Neural crest cell (in vitro differentiated cells): ENCODE results near the gene PSMB4. TPM values are rescaled to one million over a fixed set of nuclear protein-coding genes. Genes with fewer than 3 reads are reported as not detected.

Source experiments
- DNase-seq: peaks from one replicate; pipeline ENCODE4 v3.0.0; 2021; ENCODE audit warnings: low read depth, mixed read lengths, low spot score
- H3K27ac Mint-ChIP-seq: one replicate; pipeline ENCODE4 v1.8.0; 2021; ENCODE audit warnings: mild to moderate bottlenecking, mixed read lengths; ENCODE audit not compliant: unreplicated experiment
- H3K27me3 Mint-ChIP-seq: 2 replicates; pipeline ENCODE4 v1.8.0; 2021; ENCODE audit warnings: low read depth, mild to moderate bottlenecking, mixed read lengths
- H3K36me3 Mint-ChIP-seq: 2 replicates; pipeline ENCODE4 v1.8.0; 2021; ENCODE audit warnings: low read depth, mild to moderate bottlenecking, mixed read lengths
- H3K4me1 Mint-ChIP-seq: 2 replicates; pipeline ENCODE4 v1.8.0; 2021; ENCODE audit warnings: mixed read lengths
- H3K4me3 Mint-ChIP-seq: one replicate; pipeline ENCODE4 v1.8.0; 2021; ENCODE audit warnings: mild to moderate bottlenecking, mixed read lengths
- H3K9me3 Mint-ChIP-seq: 2 replicates; pipeline ENCODE4 v1.8.0; 2021; ENCODE audit warnings: mixed read lengths
- CTCF ChIP-seq: fragments of 200-600 bp; sonication (generic); conservative IDR thresholded peaks from 2 replicates; pipeline ENCODE4 v1.5.0; 2021; ENCODE audit warnings: antibody characterized with exemption, mild to moderate bottlenecking
- total RNA-seq: library from RNA; stranded (reverse); gene quantifications from 2 replicates; pipeline ENCODE4 v1.2.1, GENCODE V29; 2021

Gene PSMB4
- total RNA-seq, 1 donor from 2014 or later = 279 TPM

DNA sequence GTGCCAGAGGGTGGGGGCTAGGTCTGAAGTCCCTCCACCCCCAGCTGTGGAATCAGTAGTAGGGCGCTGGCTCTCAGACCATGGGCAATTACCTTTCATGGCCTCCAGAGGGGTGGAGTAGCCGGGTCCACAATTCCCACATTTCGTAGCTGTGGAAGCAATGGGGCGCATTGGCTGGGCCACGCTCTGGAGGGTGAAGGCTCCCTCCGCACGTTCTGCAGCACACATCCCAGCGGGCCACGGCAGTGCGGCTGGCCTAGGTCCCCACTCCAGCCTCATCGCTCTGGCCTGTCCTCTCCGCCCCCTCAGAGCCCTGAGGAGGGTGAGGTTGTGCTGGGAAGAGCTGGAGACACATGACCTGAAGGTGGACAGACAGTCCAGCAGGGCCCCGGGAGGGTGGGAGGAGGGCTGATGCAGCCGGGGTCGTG is 29.7 kb upstream of the PSMB4 start:
- Mint-ChIP-seq H3K4me3 (no peak overlapping the region), H3K4me1 (peaks cover 29% of the 10 kb centered on the region), H3K9me3 (no peaks in the 10 kb centered on the region), H3K27ac (no peak overlapping the region), H3K27me3 (no peaks in the 10 kb centered on the region), H3K36me3 (no peaks in the 10 kb centered on the region)
- no peak for TF ChIP-seq CTCF
- DNase-seq = no peak

- no peak overlapping the region for H3K27ac Mint-ChIP-seq
- no peaks in the 10 kb centered on the region for H3K36me3 Mint-ChIP-seq
- no peak overlapping the region for H3K4me3 Mint-ChIP-seq
- no peak for TF ChIP-seq CTCF
- H3K4me1 Mint-ChIP-seq = peaks cover 29% of the 10 kb centered on the region
- no peaks in the 10 kb centered on the region for H3K9me3 Mint-ChIP-seq
- no peaks in the 10 kb centered on the region for H3K27me3 Mint-ChIP-seq
- no peak for DNase-seq
Observed at GRCh38 chr1:151370211-151370911, 29.0 kb upstream of the PSMB4 start.

DNA sequence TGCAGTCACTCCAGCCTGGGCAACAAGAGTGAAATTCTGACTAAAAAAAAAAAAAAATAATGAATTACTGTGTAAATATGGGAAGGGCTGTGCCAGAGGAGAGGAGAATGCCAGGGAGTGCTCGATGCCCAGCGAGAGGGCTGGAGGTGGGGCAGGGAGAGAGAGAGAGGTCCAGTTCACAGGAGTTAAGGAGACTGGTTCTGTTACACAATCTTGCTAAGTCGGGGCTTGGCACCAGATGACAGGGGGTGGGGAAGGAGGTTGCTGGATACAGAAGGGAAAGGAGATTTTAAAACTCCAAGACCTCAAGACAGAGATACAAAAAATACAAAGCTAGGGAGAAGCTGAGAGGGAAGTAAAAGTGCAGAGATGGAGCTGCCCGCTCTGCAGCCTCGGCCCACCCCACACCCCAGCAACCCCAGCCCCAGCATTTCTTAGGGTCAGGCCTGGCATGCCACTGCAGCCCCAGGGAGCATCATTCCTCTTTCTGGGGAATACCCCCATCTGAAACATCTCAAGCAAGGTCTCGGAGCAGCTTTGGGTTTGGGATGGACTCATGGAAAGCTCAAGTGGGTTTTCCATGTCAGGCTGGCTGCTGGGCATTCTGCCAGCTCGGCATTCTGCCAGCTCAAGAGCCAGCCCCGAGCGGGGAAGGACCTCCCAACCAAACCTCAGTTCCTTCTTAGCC is 27.9 kb upstream of the PSMB4 start:
- Mint-ChIP-seq H3K4me1 (peaks cover 29% of the 10 kb centered on the region), H3K4me3 (peak overlapping the region; percentile 11), H3K27me3 (no peaks in the 10 kb centered on the region), H3K36me3 (no peaks in the 10 kb centered on the region), H3K27ac (peak overlapping the region; percentile 60), H3K9me3 (no peaks in the 10 kb centered on the region)
- no peak for DNase-seq
- TF ChIP-seq CTCF = no peak

DNA sequence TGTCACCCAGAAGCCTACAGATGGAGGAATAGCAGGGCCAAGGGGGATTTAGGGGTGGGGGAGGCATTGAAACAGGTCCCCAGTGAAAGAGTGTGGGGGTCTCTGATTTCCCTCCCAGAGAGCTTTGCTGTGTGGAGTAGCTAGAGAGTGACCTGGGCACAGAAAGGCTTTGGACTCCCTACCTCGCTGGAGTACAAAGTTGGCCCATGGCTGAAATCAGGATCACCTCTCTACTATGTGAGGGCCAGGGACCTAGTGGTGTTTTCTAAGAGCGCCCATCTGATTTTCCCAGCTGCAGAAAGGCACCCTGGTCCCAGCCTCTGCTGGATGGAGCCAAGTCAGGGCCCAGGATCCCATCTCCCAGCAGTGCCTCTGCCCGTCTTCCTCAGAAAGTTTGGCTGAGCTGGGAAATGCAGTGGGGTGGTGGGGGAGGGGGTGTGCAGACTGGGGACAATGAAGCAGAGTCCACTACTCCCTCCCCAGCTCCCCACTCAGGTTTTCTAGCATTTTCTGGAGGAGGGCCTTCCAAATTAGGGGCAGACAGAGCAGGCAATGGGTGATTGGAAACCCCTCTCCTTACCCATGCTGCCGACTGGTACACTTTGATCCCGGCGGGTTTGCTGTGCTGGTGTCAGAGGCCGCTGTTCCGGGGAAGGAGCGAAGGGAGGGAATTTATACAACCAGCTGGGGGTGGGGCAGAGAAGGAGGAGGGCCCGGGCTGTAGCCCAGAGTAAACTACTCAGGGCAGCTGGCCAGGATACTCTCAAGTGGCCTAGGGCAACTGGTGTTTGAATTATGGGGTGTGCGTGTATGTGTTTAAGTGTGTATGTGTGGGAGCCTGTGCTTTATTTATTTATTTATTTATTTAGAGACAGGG is 27.1 kb upstream of the PSMB4 start, which contains the start of gene SELENBP1:
Gene SELENBP1 (minus strand): TSS at position 648 of the 877 bp plus-strand sequence. CDS start 64 bp downstream, at position 584.
- H3K36me3 Mint-ChIP-seq = no peaks in the 10 kb centered on the region
- H3K4me1 Mint-ChIP-seq = peaks cover 29% of the 10 kb centered on the region
- peak within 1 kb of the TSS; percentile 87 for H3K27ac Mint-ChIP-seq
- TF ChIP-seq CTCF = no peak
- H3K9me3 Mint-ChIP-seq = no peaks in the 10 kb centered on the region
- peak; percentile 54 for DNase-seq
- H3K4me3 Mint-ChIP-seq = peak within 1 kb of the TSS; percentile 79
- no peaks in the 10 kb centered on the region for H3K27me3 Mint-ChIP-seq

- Mint-ChIP-seq H3K4me3 (peak overlapping the region; percentile 33), H3K27ac (no peak overlapping the region)
Observed at GRCh38 chr1:151373196-151373595, 26.2 kb upstream of the PSMB4 start.

More at GRCh38 chr1:151373196-151373595, 26.2 kb upstream of the PSMB4 start:
- no peaks in the 10 kb centered on the region for H3K36me3 Mint-ChIP-seq
- no peaks in the 10 kb centered on the region for H3K9me3 Mint-ChIP-seq
- no peak for DNase-seq
- H3K4me1 Mint-ChIP-seq = peaks cover 29% of the 10 kb centered on the region
- no peaks in the 10 kb centered on the region for H3K27me3 Mint-ChIP-seq
- TF ChIP-seq CTCF = no peak
